Skeletal muscle satellite cell (primary cell): ENCODE measurements around the gene SFMBT2.
"Not testable (repeated sequence)": the region's sequence is repeated elsewhere in the genome, so short reads cannot be mapped to it uniquely, and the experiment has no call there.

Experiments
- H3K27me3 ChIP-seq: 2 replicates; pipeline ENCODE4 v1.7.0; 2013; ENCODE audit warnings: low read length; ENCODE audit not compliant: control insufficient read depth, insufficient read depth
- H3K36me3 ChIP-seq: 2 replicates; pipeline ENCODE4 v1.7.0; 2013; ENCODE audit warnings: mild to moderate bottlenecking, control low read depth, low read length; ENCODE audit not compliant: insufficient read depth
- H3K4me1 ChIP-seq: 2 replicates; pipeline ENCODE4 v1.7.0; 2013; ENCODE audit warnings: low read length; ENCODE audit not compliant: control insufficient read depth, insufficient read depth
- H3K4me2 ChIP-seq: 2 replicates; pipeline ENCODE4 v1.7.0; 2013; ENCODE audit warnings: mild to moderate bottlenecking, low read length
- H3K4me3 ChIP-seq: 2 replicates; pipeline ENCODE4 v1.7.0; 2013; ENCODE audit warnings: low read length
- H3K9ac ChIP-seq: 2 replicates; pipeline ENCODE4 v1.7.0; 2013; ENCODE audit warnings: mild to moderate bottlenecking, low read depth, low read length, moderate library complexity
- H3K9me3 ChIP-seq: replicated peaks from 2 replicates; pipeline ENCODE4 v1.7.0; 2013; ENCODE audit warnings: mild to moderate bottlenecking, control low read depth, low read length

Gene SFMBT2

GRCh38 chr10:7186387-7187018 lies 224.3 kb downstream of the SFMBT2 start:
- Histone ChIP-seq H3K27me3 (no peaks in the 10 kb centered on the region), H3K4me3 (no peak overlapping the region), H3K36me3 (no peaks in the 10 kb centered on the region), H3K9ac (no peak overlapping the region), H3K4me1 (no peaks in the 10 kb centered on the region), H3K9me3 (no peaks in the 10 kb centered on the region), H3K4me2 (no peak overlapping the region)

DNA sequence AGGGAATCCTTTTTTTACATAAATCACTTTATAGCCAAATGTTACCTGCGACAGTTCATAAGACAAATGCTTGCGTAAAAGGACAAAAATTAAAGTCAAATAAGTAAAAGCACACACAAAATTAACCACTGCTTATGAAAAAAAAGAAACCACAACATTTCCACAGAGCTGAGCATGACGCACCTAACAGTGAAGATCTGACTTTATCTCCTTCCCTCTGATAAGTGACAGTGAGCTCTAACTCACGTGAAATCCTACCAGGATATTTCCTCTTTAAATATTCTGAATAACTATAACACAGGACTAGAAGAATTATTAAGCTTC lies 225.5 kb downstream of the SFMBT2 start:
- Histone ChIP-seq H3K9ac (no peak overlapping the region), H3K27me3 (no peaks in the 10 kb centered on the region), H3K4me2 (no peak overlapping the region), H3K4me3 (no peak overlapping the region), H3K36me3 (no peaks in the 10 kb centered on the region), H3K9me3 (no peaks in the 10 kb centered on the region), H3K4me1 (no peaks in the 10 kb centered on the region)

- Histone ChIP-seq H3K4me3 (no peak overlapping the region), H3K9ac (no peak overlapping the region), H3K4me1 (no peaks in the 10 kb centered on the region), H3K27me3 (no peaks in the 10 kb centered on the region), H3K4me2 (no peak overlapping the region), H3K9me3 (no peaks in the 10 kb centered on the region), H3K36me3 (no peaks in the 10 kb centered on the region)
Observed at GRCh38 chr10:7184660-7185366, 226.0 kb downstream of the SFMBT2 start.

- not testable (repeated sequence) for H3K4me1 ChIP-seq, H3K9ac ChIP-seq, H3K9me3 ChIP-seq, H3K4me2 ChIP-seq, H3K36me3 ChIP-seq, H3K4me3 ChIP-seq, H3K27me3 ChIP-seq
Observed at GRCh38 chr10:7184116-7184515, 226.7 kb downstream of the SFMBT2 start.

GRCh38 chr10:7182327-7182726 lies 228.5 kb downstream of the SFMBT2 start:
- H3K9me3 ChIP-seq, H3K9ac ChIP-seq, H3K4me2 ChIP-seq, H3K36me3 ChIP-seq, H3K27me3 ChIP-seq, H3K4me1 ChIP-seq, H3K4me3 ChIP-seq: not testable (repeated sequence)

DNA sequence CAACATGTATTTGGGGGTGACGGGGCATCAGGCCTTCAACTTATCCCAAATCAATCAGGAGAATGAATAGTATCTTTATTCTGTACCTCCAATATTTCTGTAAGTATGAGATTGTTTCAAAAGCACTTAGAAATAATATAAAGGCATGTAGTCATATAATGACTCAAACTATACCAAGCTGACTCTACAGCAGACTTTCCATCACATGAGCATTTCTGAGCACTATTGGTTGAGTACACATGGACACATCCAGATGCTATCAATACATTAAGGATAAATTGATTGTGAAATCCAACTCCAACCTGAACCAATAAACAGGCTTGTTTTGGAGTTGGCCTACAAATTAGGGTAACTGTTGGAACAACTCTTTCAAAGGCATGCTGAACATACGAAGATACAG lies 229.4 kb downstream of the SFMBT2 start:
- H3K4me1 ChIP-seq: no peaks in the 10 kb centered on the region
- no peak overlapping the region for H3K9ac ChIP-seq
- H3K4me2 ChIP-seq: no peak overlapping the region
- no peaks in the 10 kb centered on the region for H3K27me3 ChIP-seq
- H3K36me3 ChIP-seq: no peaks in the 10 kb centered on the region
- H3K9me3 ChIP-seq: no peaks in the 10 kb centered on the region
- H3K4me3 ChIP-seq: no peak overlapping the region

DNA sequence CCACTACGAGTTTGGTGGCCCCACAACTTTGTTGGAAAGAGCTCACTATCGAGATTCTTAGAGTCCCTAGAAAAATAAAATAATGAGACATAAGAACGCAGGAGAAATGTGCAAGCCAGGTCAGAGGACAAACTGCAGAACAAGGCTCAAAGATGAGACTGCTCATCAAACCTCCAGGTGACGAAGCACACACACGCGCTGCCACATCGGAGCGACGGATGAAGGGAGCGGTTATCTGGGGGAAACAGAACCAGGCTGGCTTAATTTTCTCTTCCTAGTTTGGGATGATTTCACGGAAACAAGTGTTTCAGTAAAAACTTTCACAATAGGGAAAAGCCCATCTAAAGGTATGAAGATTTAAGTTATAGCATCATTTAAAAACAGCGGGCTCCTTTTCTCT lies 231.3 kb downstream of the SFMBT2 start:
- no peak overlapping the region for H3K9ac ChIP-seq
- H3K4me1 ChIP-seq: no peaks in the 10 kb centered on the region
- no peak overlapping the region for H3K4me2 ChIP-seq
- no peak overlapping the region for H3K4me3 ChIP-seq
- no peaks in the 10 kb centered on the region for H3K27me3 ChIP-seq
- no peaks in the 10 kb centered on the region for H3K9me3 ChIP-seq
- no peaks in the 10 kb centered on the region for H3K36me3 ChIP-seq

- H3K27me3 ChIP-seq: no peaks in the 10 kb centered on the region
- no peaks in the 10 kb centered on the region for H3K9me3 ChIP-seq
- no peak overlapping the region for H3K4me2 ChIP-seq
- H3K4me1 ChIP-seq: no peaks in the 10 kb centered on the region
- no peaks in the 10 kb centered on the region for H3K36me3 ChIP-seq
- H3K4me3 ChIP-seq: no peak overlapping the region
- no peak overlapping the region for H3K9ac ChIP-seq
Observed at GRCh38 chr10:7173948-7174347, 236.9 kb downstream of the SFMBT2 start.

DNA sequence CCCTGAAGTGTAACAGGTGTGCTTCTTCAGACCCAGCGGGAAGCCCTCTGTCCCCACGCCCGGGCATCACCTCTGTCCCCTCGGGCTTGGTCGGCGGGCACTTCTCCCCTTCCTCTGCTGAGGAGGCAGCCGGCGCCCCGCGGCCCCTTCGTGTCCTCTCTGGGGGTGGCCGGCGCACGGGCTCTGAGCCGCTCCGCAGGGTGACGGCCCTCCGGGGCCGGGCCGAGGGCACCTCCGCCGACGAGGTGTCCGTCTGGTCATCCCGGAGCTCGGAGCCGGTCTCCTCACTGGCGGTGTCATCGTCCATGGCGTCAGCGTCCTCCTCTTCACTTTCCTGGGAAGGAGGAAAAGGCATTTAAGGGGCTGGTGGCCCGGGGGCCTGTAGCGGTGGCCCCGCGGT lies 239.0 kb downstream of the SFMBT2 start:
- Histone ChIP-seq H3K4me1 (no peaks in the 10 kb centered on the region), H3K27me3 (no peaks in the 10 kb centered on the region), H3K9ac (no peak overlapping the region), H3K4me2 (no peak overlapping the region), H3K36me3 (no peaks in the 10 kb centered on the region), H3K4me3 (no peak overlapping the region), H3K9me3 (no peaks in the 10 kb centered on the region)

- H3K4me2 ChIP-seq: no peak overlapping the region
- H3K9me3 ChIP-seq: no peaks in the 10 kb centered on the region
- no peaks in the 10 kb centered on the region for H3K4me1 ChIP-seq
- no peak overlapping the region for H3K9ac ChIP-seq
- no peaks in the 10 kb centered on the region for H3K27me3 ChIP-seq
- H3K4me3 ChIP-seq: no peak overlapping the region
- H3K36me3 ChIP-seq: no peaks in the 10 kb centered on the region
Observed at GRCh38 chr10:7170626-7171322, 240.1 kb downstream of the SFMBT2 start.

DNA sequence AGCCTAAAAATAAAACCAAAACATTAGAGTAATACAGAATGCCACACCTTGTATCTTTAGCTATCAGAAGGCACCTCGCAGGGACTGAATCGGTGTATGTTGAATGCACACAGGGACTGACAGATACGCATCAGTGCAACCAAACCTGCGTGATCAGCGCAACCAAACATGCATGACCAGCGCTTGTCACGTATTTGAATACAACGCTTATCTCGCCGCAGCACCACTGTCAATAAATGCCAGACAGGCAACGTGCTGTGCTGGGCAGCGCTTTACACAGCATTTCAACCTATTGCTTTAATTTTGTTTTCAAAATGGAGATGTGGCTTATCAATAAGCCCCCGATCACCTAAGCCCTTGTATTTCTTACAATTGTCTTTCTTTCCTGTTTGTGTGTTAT lies 242.4 kb downstream of the SFMBT2 start:
- Histone ChIP-seq H3K36me3 (no peaks in the 10 kb centered on the region), H3K4me2 (no peak overlapping the region), H3K9ac (no peak overlapping the region), H3K9me3 (no peaks in the 10 kb centered on the region), H3K4me3 (no peak overlapping the region), H3K27me3 (no peaks in the 10 kb centered on the region), H3K4me1 (no peaks in the 10 kb centered on the region)
